ENCODE data around the gene ADAM12. TPM values are rescaled to one million over a fixed set of nuclear protein-coding genes. Genes with fewer than 3 reads are reported as not detected.

Gene ADAM12
- total RNA-seq, 2 donors from 2014 or later: 0.71 to 1.2 TPM

- Histone ChIP-seq H3K4me1 (no peaks in the 10 kb centered on the region), H3K36me3 (no peaks in the 10 kb centered on the region), H3K4me3 (no peak overlapping the region), H3K27ac (no peak overlapping the region), H3K27me3 (no peaks in the 10 kb centered on the region), H3K9me3 (no peaks in the 10 kb centered on the region)
- DNase-seq (ENCODE audit: low spot score): no peak
- TF ChIP-seq CTCF (IDR thresholded peaks at IDR 0.05): no peak
Observed at GRCh38 chr10:126337251-126337810, 50.9 kb downstream of the ADAM12 start.

DNA sequence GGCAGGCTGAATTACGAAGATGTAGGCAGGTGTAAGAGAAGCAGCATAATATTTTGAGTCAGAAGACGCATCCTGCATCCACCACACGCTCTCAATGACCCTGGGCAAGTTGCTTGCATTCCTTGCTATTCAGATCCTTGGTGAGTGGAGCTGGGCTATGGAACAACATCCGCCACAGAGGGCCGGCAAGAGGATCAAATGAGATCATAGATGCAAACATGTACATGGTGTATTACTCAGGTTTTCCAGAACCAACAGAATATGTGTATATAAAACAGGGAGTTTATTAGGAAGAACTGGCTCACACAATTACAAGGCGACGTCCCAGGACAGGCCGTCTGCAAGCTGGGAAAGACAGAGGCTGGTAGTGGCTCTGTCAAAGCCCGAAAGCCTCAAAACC lies 51.5 kb downstream of the ADAM12 start:
- Histone ChIP-seq H3K9me3 (no peaks in the 10 kb centered on the region), H3K27ac (no peak overlapping the region), H3K27me3 (no peaks in the 10 kb centered on the region), H3K4me1 (no peaks in the 10 kb centered on the region), H3K36me3 (no peaks in the 10 kb centered on the region), H3K4me3 (no peak overlapping the region)
- no peak for TF ChIP-seq CTCF (IDR thresholded peaks at IDR 0.05)
- no peak for DNase-seq (ENCODE audit: low spot score)

- Histone ChIP-seq H3K27me3 (no peaks in the 10 kb centered on the region), H3K27ac (no peak overlapping the region), H3K4me1 (no peaks in the 10 kb centered on the region), H3K36me3 (no peaks in the 10 kb centered on the region), H3K4me3 (no peak overlapping the region), H3K9me3 (no peaks in the 10 kb centered on the region)
- no peak for DNase-seq (ENCODE audit: low spot score)
- TF ChIP-seq CTCF (IDR thresholded peaks at IDR 0.05): no peak
Observed at GRCh38 chr10:126334272-126334671, 54.0 kb downstream of the ADAM12 start.

- no peak for DNase-seq (ENCODE audit: low spot score)
- Histone ChIP-seq H3K36me3 (no peaks in the 10 kb centered on the region), H3K9me3 (no peaks in the 10 kb centered on the region), H3K4me3 (no peak overlapping the region), H3K4me1 (no peaks in the 10 kb centered on the region), H3K27ac (no peak overlapping the region), H3K27me3 (no peaks in the 10 kb centered on the region)
- no peak for TF ChIP-seq CTCF (IDR thresholded peaks at IDR 0.05)
Observed at GRCh38 chr10:126332576-126332975, 55.7 kb downstream of the ADAM12 start.

DNA sequence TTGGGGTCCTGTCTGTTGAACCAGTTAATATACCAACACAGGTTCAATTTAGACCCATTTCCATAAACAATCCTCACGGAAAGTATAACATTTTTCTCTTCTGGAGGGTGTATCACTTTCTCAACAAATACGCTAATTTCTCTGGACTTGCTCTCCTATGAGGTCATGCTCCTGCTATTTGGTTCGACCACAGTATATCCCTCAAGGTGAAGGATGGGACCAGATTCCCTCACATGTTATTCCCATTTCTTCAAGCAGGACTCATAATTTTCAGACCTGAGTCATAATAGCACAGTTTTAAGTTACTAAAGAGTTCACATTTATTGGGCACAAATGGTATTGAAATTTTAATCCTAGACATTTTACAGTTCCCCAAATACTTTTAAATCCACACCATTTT lies 57.2 kb downstream of the ADAM12 start:
- DNase-seq (ENCODE audit: low spot score): no peak
- H3K4me3 ChIP-seq: no peak overlapping the region
- no peaks in the 10 kb centered on the region for H3K4me1 ChIP-seq
- no peak overlapping the region for H3K27ac ChIP-seq
- H3K9me3 ChIP-seq: no peaks in the 10 kb centered on the region
- H3K27me3 ChIP-seq: no peaks in the 10 kb centered on the region
- no peaks in the 10 kb centered on the region for H3K36me3 ChIP-seq
- TF ChIP-seq CTCF (IDR thresholded peaks at IDR 0.05): no peak

GRCh38 chr10:126324826-126325225 lies 63.5 kb downstream of the ADAM12 start:
- no peak for DNase-seq (ENCODE audit: low spot score)
- Histone ChIP-seq H3K36me3 (no peaks in the 10 kb centered on the region), H3K4me3 (no peak overlapping the region), H3K27me3 (no peaks in the 10 kb centered on the region), H3K9me3 (no peaks in the 10 kb centered on the region), H3K4me1 (no peaks in the 10 kb centered on the region), H3K27ac (no peak overlapping the region)
- TF ChIP-seq CTCF (IDR thresholded peaks at IDR 0.05): no peak
